K562 (cell line): ENCODE results near the gene SEPTIN8. TPM values are rescaled to one million over a fixed set of nuclear protein-coding genes. Genes with fewer than 3 reads are reported as not detected.

ENCODE experiments used
- ATAC-seq: fragments of 200-7000 bp; cut with Tn5 transposase; 3 replicates; pipeline ENCODE4 v1.9.1; 2020; ENCODE audit warnings: moderate library complexity
- BruUV-seq: library from RNA; stranded (reverse); fragments of 400-500 nt; replicated peaks from 2 replicates; lab custom pipeline; 2021; lab: Mats Ljungman, UMichigan
- CTCF ChIA-PET: fragments of 300-600 bp; formaldehyde crosslinking; extraction: SDS; loops from one replicate; lab custom pipeline; 2021; ENCODE audit warnings: low intra/inter-chr PET ratio; lab: Yijun Ruan, JAX
- POLR2A ChIA-PET: fragments of 300-600, 350-650 bp; sonication (Branson Sonifier 250); formaldehyde crosslinking; extraction: SDS; loops from one replicate; lab custom pipeline; 2021; ENCODE audit warnings: antibody characterized with exemption, inconsistent platforms; lab: Yijun Ruan, JAX
- DNase-seq, 4 experiments: peaks; one replicate each; pipeline versions ENCODE4 v3.0.0 to v3.0.0-alpha.2; 2011 to 2018; ENCODE audit warnings: low spot score in 3 of 4, mixed read lengths in 3 of 4; ENCODE audit errors: extremely low read depth in 1 of 4
- FAIRE-seq: peaks from 2 replicates; lab custom pipeline; 2011; peaks lifted over from hg19 to GRCh38; lab: Jason Lieb, UNC
- H2AFZ ChIP-seq: 2 replicates; pipeline ENCODE4 v1.6.0; 2011; ENCODE audit warnings: low read depth, low read length, control low read depth, inconsistent platforms
- H3K27ac ChIP-seq: fragments of 200-600 bp; 3 replicates; pipeline ENCODE4 v1.8.0; 2011; ENCODE audit warnings: low read depth, mild to moderate bottlenecking, control low read depth, inconsistent platforms, low read length, moderate library complexity, mixed read lengths; ENCODE audit errors: extremely low read depth
- H3K27me3 ChIP-seq, 2 experiments: fragments of 300-600 bp in 1 of 2; 2 replicates in 1 of 2; 3 replicates in 1 of 2; pipeline versions ENCODE4 v1.6.0 to v1.8.0; 2011; ENCODE audit warnings: inconsistent platforms in 2 of 2, low read length in 2 of 2, mild to moderate bottlenecking in 1 of 2, mixed read lengths in 1 of 2, moderate library complexity in 1 of 2; ENCODE audit not compliant: control insufficient read depth in 2 of 2, insufficient read depth in 2 of 2
- H3K36me3 ChIP-seq: fragments of 300-600 bp; 3 replicates; pipeline ENCODE4 v1.8.0; 2011; ENCODE audit warnings: mild to moderate bottlenecking, low read length, inconsistent platforms; ENCODE audit not compliant: control insufficient read depth, insufficient read depth
- H3K4me1 ChIP-seq, 2 experiments: fragments of 200-600 bp in 1 of 2; replicated peaks in 1 of 2; 2 replicates in 1 of 2; 3 replicates in 1 of 2; pipeline versions ENCODE4 v1.5.1 to v1.8.0; 2011; ENCODE audit warnings: inconsistent platforms in 2 of 2, low read length in 2 of 2, mild to moderate bottlenecking in 1 of 2, mixed read lengths in 1 of 2, moderate library complexity in 1 of 2; ENCODE audit not compliant: control insufficient read depth in 2 of 2, insufficient read depth in 2 of 2
- H3K4me2 ChIP-seq: 2 replicates; pipeline ENCODE4 v1.6.1; 2011; ENCODE audit warnings: low read length, control low read depth, inconsistent platforms, mixed read lengths; ENCODE audit not compliant: insufficient read depth
- H3K4me3 ChIP-seq: fragments of 200-600 bp; sonication (generic), shearing (Covaris generic); 2 replicates; pipeline ENCODE4 v1.5.1; 2016; ENCODE audit warnings: control low read depth, inconsistent platforms
- H3K79me2 ChIP-seq: fragments of 200-600 bp; 3 replicates; pipeline ENCODE4 v1.8.0; 2011; ENCODE audit warnings: low read length, inconsistent platforms; ENCODE audit not compliant: control insufficient read depth, insufficient read depth
- H3K9ac ChIP-seq, 2 experiments: 2 replicates each; pipeline versions ENCODE4 v1.6.0 to v1.6.1; 2011; ENCODE audit warnings: low read depth in 2 of 2, low read length in 2 of 2, control low read depth in 1 of 2, inconsistent platforms in 1 of 2, mild to moderate bottlenecking in 1 of 2, mixed read lengths in 1 of 2; ENCODE audit not compliant: insufficient read depth in 1 of 2
- H3K9me1 ChIP-seq: one replicate; pipeline ENCODE4 v1.6.0; 2011; ENCODE audit warnings: inconsistent platforms, mild to moderate bottlenecking, low read length, moderate library complexity; ENCODE audit not compliant: control insufficient read depth, insufficient read depth
- H3K9me3 ChIP-seq: replicated peaks from 2 replicates; pipeline ENCODE4 v1.5.1; 2011; ENCODE audit warnings: low read depth, low read length, inconsistent platforms; ENCODE audit not compliant: control insufficient read depth, insufficient read depth
- H4K20me1 ChIP-seq: replicated peaks from 2 replicates; pipeline ENCODE4 v1.6.1; 2011; ENCODE audit warnings: low read length, inconsistent platforms, mixed read lengths; ENCODE audit not compliant: control insufficient read depth, insufficient read depth
- CTCF ChIP-seq, 3 experiments: IDR thresholded peaks in 2 of 3; conservative IDR thresholded peaks in 1 of 3; 2 replicates each; pipeline ENCODE4 v1.5.1; 2011 to 2012; ENCODE audit warnings: low read length in 3 of 3, mild to moderate bottlenecking in 3 of 3, control low read depth in 2 of 3, improper control_type of control experiment in 1 of 3, inconsistent platforms in 1 of 3, low read depth in 1 of 3, mixed read lengths in 1 of 3, moderate library complexity in 1 of 3; ENCODE audit not compliant: insufficient read depth in 2 of 3
- IRF1 ChIP-seq: sonication (generic); formaldehyde crosslinking; IDR thresholded peaks from 2 replicates; pipeline ENCODE4 v1.8.0; 2022; ENCODE audit warnings: missing genetic modification reagents, mild to moderate bottlenecking, borderline replicate concordance
- POLR2G ChIP-seq: fragments of 200-400 bp; formaldehyde crosslinking; IDR thresholded peaks from 2 replicates; pipeline ENCODE4 v1.6.1; 2017; ENCODE audit warnings: low read depth, mild to moderate bottlenecking, antibody characterized with exemption, low read length, moderate library complexity
- POLR3G ChIP-seq: IDR thresholded peaks from 2 replicates; pipeline ENCODE4 v1.6.1; 2011; ENCODE audit not compliant: insufficient read length, insufficient replicate concordance; ENCODE audit errors: extremely low read depth
- PTBP1 ChIP-seq: fragments of 200-400 bp; formaldehyde crosslinking; IDR thresholded peaks from 2 replicates; pipeline ENCODE4 v1.6.1; 2017; ENCODE audit warnings: low read depth, low read length
- RBM22 ChIP-seq: fragments of 200-400 bp; formaldehyde crosslinking; IDR thresholded peaks from 2 replicates; pipeline ENCODE4 v1.6.1; 2018; ENCODE audit warnings: low read length, low read depth; ENCODE audit not compliant: poor library complexity, severe bottlenecking
- SMARCB1 ChIP-seq: IDR thresholded peaks from 2 replicates; pipeline ENCODE4 v1.6.1; 2011; ENCODE audit warnings: improper control_type of control experiment, low read depth; ENCODE audit not compliant: insufficient read length
- ZBTB34 ChIP-seq: fragments of 250-450 bp; sonication (Bioruptor Pico); IDR thresholded peaks from 2 replicates; pipeline ENCODE4 v1.8.0; 2021; ENCODE audit warnings: mild to moderate bottlenecking, moderate library complexity
- ZNF174 ChIP-seq: fragments of 250-450 bp; sonication (Bioruptor Pico); IDR thresholded peaks from 2 replicates; pipeline ENCODE4 v1.4.0; 2020; ENCODE audit warnings: mild to moderate bottlenecking
- ZNF408 ChIP-seq: fragments of 250-450 bp; sonication (Bioruptor Pico); IDR thresholded peaks from 2 replicates; pipeline ENCODE4 v1.4.0; 2020; ENCODE audit warnings: low read depth, mild to moderate bottlenecking, moderate library complexity
- ZNF507 ChIP-seq: conservative IDR thresholded peaks from 2 replicates; pipeline ENCODE4 v1.6.1; 2017; ENCODE audit warnings: missing genetic modification characterization, missing compliant biosample characterization
- ZNF740 ChIP-seq, 3 experiments: fragments of 200-800 bp in 1 of 3; sonication (Bioruptor generic) in 1 of 3; sonication (generic) in 1 of 3; formaldehyde crosslinking in 1 of 3; IDR thresholded peaks; 2 replicates each; pipeline versions ENCODE4 v1.6.1 to v1.8.0; 2016 to 2022; ENCODE audit warnings: mild to moderate bottlenecking in 2 of 3, missing compliant biosample characterization in 2 of 3, missing genetic modification characterization in 2 of 3, missing genetic modification reagents in 1 of 3
- WGBS: fragments of 100-300 bp; shearing (Covaris generic); methylation state at CpG from one replicate; pipeline ENCODE4 v1.1.6; 2016; ENCODE audit warnings: low coverage, mixed read lengths; ENCODE audit not compliant: insufficient coverage; ENCODE audit errors: missing lambda C conversion rate; 5-methylcytosine and 5-hydroxymethylcytosine counted together
- in situ Hi-C: fragments of 300-500 bp; cut with MboI; formaldehyde crosslinking; loops from 4 replicates; pipeline ENCODE4 v1.15.0; 2018; ENCODE audit warnings: inconsistent platforms, mixed read lengths
- intact Hi-C: fragments of 100-400 bp; cut with micrococcal nuclease; formaldehyde crosslinking; loops from 2 replicates; pipeline ENCODE4 v1.14.2; 2022
- polyA plus RNA-seq, 8 experiments: library from polyadenylated mRNA; depleted of rRNA in 4 of 8; stranded (reverse) in 5 of 8; unstranded in 3 of 8; fragments of >200 nt; fragmentation: Nextera tagmentation in 2 of 8; fragmentation: Illumina TruSeq in 1 of 8; extraction: Ambion mirVana in 2 of 8; extraction: Trizol in 1 of 8; gene quantifications; 2 replicates each; pipeline versions ENCODE4 v1.2.1 to v1.2.3, GENCODE V29; 2011 to 2014; ENCODE audit warnings: inconsistent platforms in 1 of 8, missing spikeins in 1 of 8
- total RNA-seq, 7 experiments: library from RNA; depleted of rRNA in 6 of 7; stranded (reverse); fragments of >200 nt in 6 of 7; fragmentation: Illumina TruSeq in 2 of 7; extraction: Trizol in 2 of 7; gene quantifications; 2 replicates each; pipeline versions ENCODE4 v1.2.1 to v1.2.3, GENCODE V29; 2011 to 2021; ENCODE audit warnings: low replicate concordance in 1 of 7

SEPTIN8 gene
- total and polyA plus RNA-seq, 9 of the 15 experiments (the other 6 are each of a cell fraction or from before 2014, with no cell fraction given) = 19.3 to 142 (median 101) TPM

GRCh38 chr5:132760601-132761317 is 16.3 kb downstream of the SEPTIN8 start:
- no peak overlapping the region for H3K27ac ChIP-seq
- H3K79me2 ChIP-seq = no peaks in the 10 kb centered on the region
- H3K4me3 ChIP-seq = no peak overlapping the region
- H3K27me3 ChIP-seq = no peaks in the 10 kb centered on the region
- ChIA-PET CTCF (no interaction called here), POLR2A (interaction anchor here (0.6 to 1.7 kb wide), 6 partner anchors 10 to 94 kb away, joined by 3 to 8 read pairs (median 5); no protein-coding TSS in a partner anchor)
- no peak overlapping the region for H2AFZ ChIP-seq
- H3K4me1 ChIP-seq = peaks cover 0 to 7% of the 10 kb centered on the region in 2 experiments; a peak in 1 of 5 replicates
- in situ Hi-C loops (no loop called here), intact Hi-C loops (no loop called here)
- no peaks in the 10 kb centered on the region for H4K20me1 ChIP-seq
- H3K4me2 ChIP-seq = no peak overlapping the region
- no peaks in the 10 kb centered on the region for H3K9me1 ChIP-seq
- ATAC-seq (no peak), FAIRE-seq (no peak), DNase-seq (no peak)
- WGBS = 86% methylated on average over 14 of the region's 21 CpGs
- no peaks in the 10 kb centered on the region for H3K9me3 ChIP-seq
- no peak overlapping the region for H3K9ac ChIP-seq
- BruUV-seq = TSS peak; percentile 26
- H3K36me3 ChIP-seq = peaks cover 94% of the 10 kb centered on the region
- TF ChIP-seq ZNF507 (tag) (no peak), POLR3G (no peak), ZNF174 (CRISPR knock-in tag) (no peak), IRF1 (no peak), SMARCB1 (no peak), CTCF (IDR thresholded peaks at IDR 0.05 in 2 of 3, conservative IDR thresholded peaks at IDR 0.05 in 1 of 3; ENCODE audit: insufficient read depth in 2 of 3, low read depth in 1 of 3, low read length in 3 of 3) (no peak), ZNF408 (CRISPR knock-in tag) (no peak), ZBTB34 (CRISPR knock-in tag) (no peak), RBM22 (peak; percentile 5), ZNF740 (CRISPR knock-in tag; IDR thresholded peaks at IDR 0.05) (no peak), ZNF740 (tag; IDR thresholded peaks at IDR 0.05) (no peak), POLR2G (peak; percentile 26; the same call in 1 of the 2 replicates), PTBP1 (no peak)
